Astrocyte of the spinal cord (primary cell): Measurements from ENCODE around the gene FAM98B.

Experiments used
- DNase-seq: peaks from one replicate; pipeline ENCODE4 v3.0.0; 2011; ENCODE audit warnings: low read depth, low spot score
- H3K4me3 ChIP-seq: 2 replicates; pipeline ENCODE4 v1.5.1; 2011; ENCODE audit warnings: low read depth, mild to moderate bottlenecking, low read length, moderate library complexity
- CTCF ChIP-seq: IDR thresholded peaks from 2 replicates; pipeline ENCODE4 v1.5.1; 2012; ENCODE audit warnings: low read depth, mild to moderate bottlenecking, low read length, inconsistent platforms
- in situ Hi-C: cut with HindIII; loops from 2 replicates; pipeline ENCODE4 v1.10.0; 2017; ENCODE audit warnings: low sequenced_read_pairs

The FAM98B gene

DNA sequence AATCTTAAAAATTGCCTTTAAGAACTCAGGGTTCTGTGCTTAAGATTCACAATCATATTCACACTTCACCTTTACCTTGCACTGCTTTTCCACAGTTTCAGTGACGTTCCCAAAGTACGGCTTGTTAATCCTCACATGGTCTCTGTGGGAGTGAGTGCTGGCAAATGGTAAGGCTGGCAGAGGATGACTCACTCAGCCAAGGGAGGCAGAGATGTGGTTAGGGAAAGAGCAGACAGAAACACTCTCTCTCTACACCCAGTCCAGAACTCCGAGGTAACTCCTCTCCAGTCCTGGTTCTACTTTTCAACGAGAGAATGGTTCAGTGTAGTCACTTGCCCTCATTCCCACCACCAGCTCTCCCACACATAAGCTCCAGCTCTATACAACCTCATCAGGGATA is 77.6 kb downstream of the FAM98B start:
- in situ Hi-C loops = no loop called here
- TF ChIP-seq CTCF = no peak
- DNase-seq = peak; percentile 36
- no peak overlapping the region for H3K4me3 ChIP-seq

DNA sequence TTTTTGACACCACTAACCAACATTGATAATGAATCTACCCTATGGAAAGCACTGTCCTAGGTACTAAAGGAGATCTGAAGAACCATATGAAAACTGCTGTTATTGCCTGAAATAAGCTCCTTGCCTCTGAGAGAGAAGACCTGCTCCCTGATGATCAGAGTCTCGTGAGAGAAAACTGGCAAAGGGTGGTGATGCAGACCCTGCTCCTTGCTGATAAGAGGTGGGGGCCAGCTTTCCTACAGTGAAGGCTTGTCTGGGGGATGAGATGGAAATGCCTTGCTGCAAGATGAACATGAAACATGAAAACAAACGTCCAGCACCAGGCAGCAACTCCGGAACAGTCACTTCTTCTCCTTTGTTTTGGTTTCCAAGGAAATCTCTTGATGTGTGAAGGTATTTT is 78.8 kb downstream of the FAM98B start:
- in situ Hi-C loops = no loop called here
- no peak for TF ChIP-seq CTCF
- DNase-seq = no peak
- H3K4me3 ChIP-seq = no peak overlapping the region

- in situ Hi-C loops = no loop called here
- DNase-seq = no peak
- H3K4me3 ChIP-seq = no peak overlapping the region
- TF ChIP-seq CTCF = no peak
These were observed 79.5 kb downstream of the FAM98B start for GRCh38 chr15:38533416-38533915.

- TF ChIP-seq CTCF = no peak
- no peak overlapping the region for H3K4me3 ChIP-seq
- DNase-seq = no peak
- in situ Hi-C loops = no loop called here
These were observed 80.0 kb downstream of the FAM98B start for GRCh38 chr15:38533926-38534325.

DNA sequence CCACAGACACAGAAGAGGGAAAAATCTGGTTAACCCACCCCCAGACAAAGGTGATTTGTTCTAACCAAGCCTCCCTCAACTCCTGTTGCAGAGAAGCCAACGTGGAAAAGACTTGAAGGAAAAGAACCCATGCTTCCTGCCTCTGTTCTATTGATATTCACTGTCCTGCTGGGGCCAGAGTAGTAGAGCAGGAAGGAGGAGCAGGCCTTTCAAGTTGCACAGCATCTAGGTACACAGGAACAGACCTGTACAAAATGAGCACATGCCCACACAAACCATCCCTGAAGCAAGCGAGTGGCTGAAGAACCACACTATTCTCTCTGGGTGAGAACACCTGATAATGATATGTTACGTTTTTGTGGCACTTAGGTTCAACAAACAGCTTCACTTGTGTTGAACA is 80.8 kb downstream of the FAM98B start:
- H3K4me3 ChIP-seq = no peak overlapping the region
- no peak for TF ChIP-seq CTCF
- DNase-seq = no peak
- in situ Hi-C loops = no loop called here

DNA sequence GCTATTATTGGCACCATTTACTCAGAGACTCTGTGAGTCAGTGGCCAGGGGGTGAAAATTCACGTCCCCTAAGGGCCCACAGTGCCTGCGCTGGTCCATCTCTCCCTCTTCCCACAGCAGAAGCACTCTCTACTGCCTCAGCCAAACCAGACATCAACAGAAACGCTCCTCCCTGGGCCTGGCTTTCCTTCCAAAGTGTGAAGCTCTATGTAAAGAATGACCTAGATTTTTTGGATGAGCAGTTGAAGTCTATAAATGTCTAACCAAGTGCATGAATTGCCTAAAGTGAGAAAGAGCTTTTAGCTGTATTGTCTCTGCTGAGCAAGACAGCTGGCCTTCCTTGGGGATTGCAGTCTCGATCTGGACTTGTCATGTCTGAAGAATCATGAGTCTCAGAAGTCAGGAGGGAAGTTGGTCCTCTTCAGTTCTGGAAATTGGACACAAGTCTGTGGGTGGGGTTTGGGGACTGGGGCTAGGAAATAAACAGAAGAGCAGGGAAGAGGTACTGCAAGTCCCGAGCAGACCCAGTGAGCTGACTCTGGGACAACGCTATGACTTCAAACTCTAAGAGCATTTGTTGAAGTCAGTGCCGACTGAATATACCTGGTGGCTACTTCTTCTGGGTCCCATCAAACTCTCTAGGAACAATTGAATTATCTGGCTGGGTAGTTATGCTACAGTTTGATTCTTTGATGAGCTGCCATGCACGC is 81.7 kb downstream of the FAM98B start:
- in situ Hi-C loops = no loop called here

More for the DNA sequence above, 81.7 kb downstream of the FAM98B start:
- H3K4me3 ChIP-seq = no peak overlapping the region
- no peak for DNase-seq
- TF ChIP-seq CTCF = no peak
